ENCODE results near the gene RBM11. TPM values are rescaled to one million over a fixed set of nuclear protein-coding genes. Genes with fewer than 3 reads are reported as not detected.
"Not testable (repeated sequence)": the region's sequence is repeated elsewhere in the genome, so short reads cannot be mapped to it uniquely, and the experiment has no call there.

RBM11 gene
- total and polyA plus RNA-seq, 9 of the 15 experiments (the other 6 are each of a cell fraction or from before 2014, with no cell fraction given), result 0.98 to 5.3 (median 2.9) TPM

DNA sequence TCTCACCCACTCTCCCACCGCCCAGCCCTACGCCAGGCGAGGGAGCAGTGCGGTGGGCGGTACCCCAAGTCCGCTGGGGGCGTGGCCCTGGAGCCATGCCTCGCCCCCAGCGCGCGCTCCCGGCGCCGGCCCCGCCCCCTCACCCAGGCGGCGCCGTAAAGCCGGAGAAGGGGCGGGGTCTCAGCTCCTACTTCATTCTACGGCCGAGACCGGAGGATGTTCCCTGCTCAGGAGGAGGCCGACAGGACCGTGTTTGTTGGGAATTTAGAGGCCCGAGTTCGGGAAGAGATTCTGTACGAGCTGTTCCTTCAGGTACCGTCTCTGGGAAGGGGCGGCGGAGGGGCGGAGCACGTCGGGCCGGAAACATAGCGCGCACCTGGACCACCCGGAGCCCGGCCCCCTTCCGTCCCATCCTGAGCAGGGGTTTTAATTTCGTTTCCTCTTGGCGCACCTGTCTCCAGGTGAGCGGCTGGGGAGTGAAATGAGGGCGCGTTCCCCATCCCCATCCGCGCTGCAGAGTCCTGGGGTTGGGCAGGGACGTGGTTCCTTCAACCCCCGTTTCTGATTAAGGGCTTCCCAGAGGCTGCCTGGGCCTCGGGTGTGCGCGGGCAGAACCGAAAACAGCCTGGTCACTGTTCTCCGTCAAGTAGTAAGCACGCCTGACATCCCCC, at the start of gene RBM11 (continued):
- TF ChIP-seq CTBP1 (IDR thresholded peaks at IDR 0.05; ENCODE audit: borderline replicate concordance), result peak; percentile 62; the same call in 1 of the 2 replicates
- no peak for TF ChIP-seq PTRF (tag; IDR thresholded peaks at IDR 0.05)
- 0 out of 2 replicates have a peak, but pooled peaks have one; percentile 30 for TF ChIP-seq ATF7 (IDR thresholded peaks at IDR 0.05)
- peak; percentile 42; the same call in 1 of the 2 replicates for TF ChIP-seq PHF8 (IDR thresholded peaks at IDR 0.05; ENCODE audit: borderline replicate concordance, low read length)
- TF ChIP-seq XRCC4 (IDR thresholded peaks at IDR 0.05; ENCODE audit: extremely low read depth, insufficient read depth, insufficient read length), result no peak
- 0 out of 2 replicates have a peak, but pooled peaks have one; percentile 9 for TF ChIP-seq NFE2 (IDR thresholded peaks at IDR 0.05; ENCODE audit: low read depth)
- TF ChIP-seq SRF (CRISPR knock-in tag; IDR thresholded peaks at IDR 0.05), result 0 out of 4 replicates have a peak, but pooled peaks of 1 of the 2 experiments have one; percentile 10

DNA sequence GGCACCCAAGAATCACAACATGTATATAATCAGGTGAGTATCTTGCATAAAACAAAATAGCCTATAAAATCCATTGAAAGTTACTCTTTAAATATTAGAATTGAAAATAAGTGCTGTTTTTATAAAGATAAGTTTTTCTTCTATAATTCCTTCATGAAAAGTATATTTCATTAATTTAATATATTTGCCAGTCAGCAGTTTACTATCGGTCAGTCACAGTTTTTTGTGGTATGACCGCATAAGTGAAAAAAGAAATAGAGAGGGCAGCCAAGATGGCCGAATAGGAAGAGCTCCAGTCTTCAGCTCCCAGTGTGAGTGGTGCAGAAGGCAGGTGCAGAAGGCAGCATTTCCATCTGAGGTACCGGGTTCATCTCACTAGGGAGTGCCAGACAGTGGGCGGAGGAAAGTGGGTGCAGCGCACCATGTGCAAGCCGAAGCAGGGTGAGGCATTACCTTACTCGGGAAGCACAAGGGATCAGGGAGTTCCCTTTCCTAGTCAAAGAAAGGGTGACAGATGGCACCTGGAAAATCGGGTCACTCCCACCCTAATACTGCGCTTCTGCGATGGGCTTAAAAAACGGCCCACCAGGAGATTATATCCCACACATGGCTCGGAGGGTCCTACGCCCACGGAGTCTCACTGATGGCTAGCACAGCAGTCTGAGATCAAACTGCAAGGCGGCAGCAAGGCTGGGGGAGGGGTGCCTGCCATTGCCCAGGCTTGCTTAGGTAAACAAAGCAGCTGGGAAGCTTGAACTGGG, 49.3 kb upstream of the RBM11 start:
- H4K20me1 ChIP-seq (replicated peaks; ENCODE audit: control insufficient read depth, insufficient read depth, low read length); CTCF ChIA-PET (ENCODE audit: low intra/inter-chr PET ratio); H3K36me3 ChIP-seq (ENCODE audit: control insufficient read depth, insufficient read depth, low read length); H3K9me3 ChIP-seq (replicated peaks; ENCODE audit: control insufficient read depth, insufficient read depth, low read depth, low read length); H3K27ac ChIP-seq (ENCODE audit: extremely low read depth, low read depth, low read length); ATAC-seq; H3K9ac ChIP-seq (ENCODE audit: insufficient read depth in 1 of 2, low read depth in 2 of 2, low read length in 2 of 2); H3K4me1 ChIP-seq (replicated peaks in 1 of 2; ENCODE audit: control insufficient read depth in 2 of 2, insufficient read depth in 2 of 2, low read length in 2 of 2); BruUV-seq (replicated peaks); DNase-seq (ENCODE audit: extremely low read depth in 1 of 4, low spot score in 3 of 4); intact Hi-C loops (cut with micrococcal nuclease); POLR2A ChIA-PET; FAIRE-seq; H3K4me3 ChIP-seq; in situ Hi-C loops (cut with MboI); H3K9me1 ChIP-seq (ENCODE audit: control insufficient read depth, insufficient read depth, low read length); H3K79me2 ChIP-seq (ENCODE audit: control insufficient read depth, insufficient read depth, low read length); H3K27me3 ChIP-seq (ENCODE audit: control insufficient read depth in 2 of 2, insufficient read depth in 2 of 2, low read length in 2 of 2): not testable (repeated sequence)
- peak in 1 of 2 experiments; percentile 33; a peak in 1 of 4 replicates for TF ChIP-seq FOXA3 (CRISPR knock-in tag; conservative IDR thresholded peaks at IDR 0.05 in 1 of 2, IDR thresholded peaks at IDR 0.05 in 1 of 2)
- TF ChIP-seq MAFK (IDR thresholded peaks at IDR 0.05; ENCODE audit: low read length), result peak; percentile 41; the same call in 1 of the 2 replicates
- peak; percentile 86 for TF ChIP-seq ZNF316 (IDR thresholded peaks at IDR 0.05)
- TF ChIP-seq MAFF (IDR thresholded peaks at IDR 0.05; ENCODE audit: low read length), result peak; percentile 77
- peak; percentile 79 for TF ChIP-seq C11orf30 (IDR thresholded peaks at IDR 0.05; ENCODE audit: low read depth)
- peak; percentile 80 for TF ChIP-seq MAFG (tag; conservative IDR thresholded peaks at IDR 0.05)
- 0% methylated on average over 14 of the region's 16 CpGs for WGBS (ENCODE audit: insufficient coverage, low coverage, missing lambda C conversion rate)
- H2AFZ ChIP-seq (ENCODE audit: low read depth, low read length), result peak overlapping the region; percentile 59; the same call in 1 of the 2 replicates
- peak overlapping the region; percentile 18; the same call in 1 of the 2 replicates for H3K4me2 ChIP-seq (ENCODE audit: insufficient read depth, low read length)

Data from K562 (cell line).